Activated CD4-positive, alpha-beta T cell treated with anti-CD3 and anti-CD28 coated beads, Interleukin-2, amount 10 ng/mL, durations not matched to agents 7 days and 5 days (primary cell): ENCODE results near the gene PCDHGB3. TPM values are rescaled to one million over a fixed set of nuclear protein-coding genes. Genes with fewer than 3 reads are reported as not detected.
"Not testable (repeated sequence)": the region's sequence is repeated elsewhere in the genome, so short reads cannot be mapped to it uniquely, and the experiment has no call there.

Source experiments
- CTCF ChIA-PET: fragments of 350-600 bp; sonication (Branson Sonifier 250); formaldehyde crosslinking; loops from one replicate; lab custom pipeline; 2021; ENCODE audit warnings: antibody characterized with exemption; lab: Charles Lee
- POLR2A ChIA-PET: fragments of 350-600 bp; sonication (Branson Sonifier 250); formaldehyde crosslinking; loops from one replicate; lab custom pipeline; 2021; ENCODE audit warnings: antibody characterized with exemption; lab: Charles Lee
- DNase-seq: peaks from one replicate; pipeline ENCODE4 v3.0.0-alpha.2; 2020
- H3K27ac Mint-ChIP-seq: one replicate; pipeline ENCODE4 v1.8.0; 2021; ENCODE audit warnings: mild to moderate bottlenecking, moderate library complexity, mixed read lengths
- H3K27me3 Mint-ChIP-seq: one replicate; pipeline ENCODE4 v1.8.0; 2021; ENCODE audit warnings: mixed read lengths
- H3K36me3 Mint-ChIP-seq: one replicate; pipeline ENCODE4 v1.8.0; 2021; ENCODE audit warnings: low read depth, mixed read lengths
- H3K4me1 Mint-ChIP-seq: one replicate; pipeline ENCODE4 v1.8.0; 2021; ENCODE audit warnings: mixed read lengths
- H3K4me3 Mint-ChIP-seq: one replicate; pipeline ENCODE4 v1.8.0; 2021; ENCODE audit warnings: mild to moderate bottlenecking, moderate library complexity, mixed read lengths
- H3K9me3 Mint-ChIP-seq: one replicate; pipeline ENCODE4 v1.8.0; 2021; ENCODE audit warnings: mixed read lengths
- total RNA-seq, 2 experiments: library from RNA; stranded (reverse); gene quantifications; one replicate each; pipeline ENCODE4 v1.2.3, GENCODE V29; 2021

PCDHGB3 gene
- total RNA-seq, 2 experiments from 2014 or later, result 0.12 TPM; not detected in 1

DNA sequence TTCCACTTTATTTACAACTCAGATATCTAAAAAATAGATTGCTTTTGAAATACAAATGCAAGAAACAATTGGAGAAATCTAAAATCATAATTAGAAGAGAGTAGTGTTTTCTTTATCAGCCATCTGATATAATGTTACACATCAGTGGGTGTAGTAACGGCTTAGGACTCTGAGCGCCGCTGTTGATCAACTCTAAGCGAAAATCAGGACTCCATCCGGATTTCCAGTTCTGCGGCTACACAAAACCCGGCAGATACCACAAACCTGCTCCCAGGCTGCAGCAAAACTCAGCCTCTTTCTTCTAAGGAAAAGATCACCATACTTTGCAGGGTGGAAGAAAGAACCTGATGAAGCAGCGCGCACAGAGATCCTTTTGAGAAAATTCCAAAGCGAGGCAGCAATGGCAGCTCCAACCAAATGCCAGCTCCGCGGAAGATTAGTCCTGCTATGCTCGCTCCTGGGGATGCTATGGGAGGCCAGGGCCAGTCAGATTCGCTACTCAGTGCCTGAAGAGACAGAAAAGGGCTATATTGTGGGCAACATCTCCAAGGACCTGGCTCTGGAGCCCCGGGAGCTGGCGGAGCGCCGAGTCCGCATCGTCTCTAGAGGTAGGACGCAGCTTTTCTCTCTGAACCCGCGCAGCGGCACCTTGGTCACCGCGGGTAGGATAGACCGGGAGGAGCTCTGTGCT is 32.7 kb downstream of the PCDHGB3 start, which contains the start of gene PCDHGA9:
Gene PCDHGA9, plus strand, starts transcription at position 226 of the 691 bp plus-strand sequence. Its CDS starts 175 bp downstream, at position 401.
- Mint-ChIP-seq H3K27ac (no peak within 1 kb of the TSS), H3K9me3 (peaks cover 26% of the 10 kb centered on the region), H3K27me3 (peaks cover 48% of the 10 kb centered on the region), H3K4me3 (no peak within 1 kb of the TSS), H3K4me1 (no peaks in the 10 kb centered on the region), H3K36me3 (peaks cover 7% of the 10 kb centered on the region)
- DNase-seq, result no peak
- CTCF ChIA-PET, result interaction anchor here (0.8 to 1.6 kb wide), 4 partner anchors 11 to 121 kb away, joined by 3 to 5 read pairs (median 3); partner anchors contain the start of genes PCDHGA10 and PCDHGA11
- POLR2A ChIA-PET, result no interaction called here

DNA sequence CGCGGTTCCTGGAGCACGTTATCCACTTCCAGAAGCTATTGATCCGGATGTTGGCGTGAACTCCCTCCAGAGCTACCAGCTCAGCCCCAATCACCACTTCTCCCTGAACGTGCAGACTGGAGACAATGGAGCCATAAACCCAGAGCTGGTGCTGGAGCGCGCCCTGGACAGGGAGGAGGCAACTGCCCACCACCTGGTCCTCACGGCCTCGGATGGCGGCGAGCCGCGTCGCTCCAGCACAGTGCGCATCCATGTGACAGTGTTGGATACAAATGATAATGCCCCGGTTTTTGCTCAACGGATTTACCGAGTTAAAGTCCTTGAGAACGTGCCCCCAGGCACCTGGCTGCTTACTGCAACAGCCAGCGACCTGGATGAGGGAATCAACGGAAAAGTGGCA is 33.3 kb downstream of the PCDHGB3 start:
- DNase-seq, result no peak

DNA sequence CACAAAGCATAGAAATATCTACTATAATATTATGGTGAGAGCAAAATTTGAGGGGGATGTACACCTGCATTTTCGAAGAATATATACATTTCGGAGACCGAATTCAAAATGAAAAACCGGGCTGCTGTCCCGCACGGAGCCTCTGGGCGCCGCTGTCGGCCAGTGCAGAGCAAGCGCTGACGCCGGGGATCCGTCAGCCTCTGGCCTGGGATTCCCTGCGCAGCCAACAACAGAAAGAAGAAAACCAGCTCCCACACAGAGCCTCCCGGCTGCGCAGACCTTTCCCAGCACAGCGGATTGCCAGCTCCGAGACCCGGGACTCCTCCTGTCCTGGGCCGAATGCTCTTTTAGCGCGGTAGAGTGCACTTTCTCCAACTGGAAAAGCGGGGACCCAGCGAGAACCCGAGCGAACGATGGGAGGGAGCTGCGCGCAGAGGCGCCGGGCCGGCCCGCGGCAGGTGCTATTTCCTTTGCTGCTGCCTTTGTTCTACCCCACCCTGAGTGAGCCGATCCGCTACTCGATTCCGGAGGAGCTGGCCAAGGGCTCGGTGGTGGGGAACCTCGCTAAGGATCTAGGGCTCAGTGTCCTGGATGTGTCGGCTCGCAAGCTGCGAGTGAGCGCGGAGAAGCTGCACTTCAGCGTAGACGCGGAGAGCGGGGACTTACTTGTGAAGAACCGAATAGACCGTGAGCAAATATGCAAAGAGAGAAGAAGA is 37.9 kb downstream of the PCDHGB3 start, which contains the start of gene PCDHGB6:
Gene PCDHGB6, plus strand, starts transcription at position 232 of the 716 bp plus-strand sequence. Its CDS starts 182 bp downstream, at position 414.
- peaks cover 27% of the 10 kb centered on the region for H3K9me3 Mint-ChIP-seq
- H3K36me3 Mint-ChIP-seq, result peaks cover 11% of the 10 kb centered on the region
- H3K4me1 Mint-ChIP-seq, H3K27ac Mint-ChIP-seq, POLR2A ChIA-PET: not testable (repeated sequence)
- peak; percentile 24 for DNase-seq
- peak within 1 kb of the TSS; percentile 40 for H3K4me3 Mint-ChIP-seq
- H3K27me3 Mint-ChIP-seq, result peaks cover 53% of the 10 kb centered on the region
- CTCF ChIA-PET, result interaction anchor here (0.6 to 3.1 kb wide), 9 partner anchors 11 to 156 kb away, joined by 3 to 11 read pairs (median 4); partner anchors contain the start of genes PCDHGA11, PCDHGA3 and PCDHGB5

More for the DNA sequence above, 33.3 kb downstream of the PCDHGB3 start:
- H3K27me3 Mint-ChIP-seq, result peaks cover 54% of the 10 kb centered on the region
- CTCF ChIA-PET, result interaction anchor here (0.8 to 1.6 kb wide), 4 partner anchors 10 to 120 kb away, joined by 3 to 5 read pairs (median 3); partner anchors contain the start of genes PCDHGA10 and PCDHGA11
- H3K36me3 Mint-ChIP-seq, result peaks cover 7% of the 10 kb centered on the region
- no peak overlapping the region for H3K4me3 Mint-ChIP-seq
- POLR2A ChIA-PET, result no interaction called here
- H3K4me1 Mint-ChIP-seq, result peaks cover 2% of the 10 kb centered on the region
- peaks cover 29% of the 10 kb centered on the region for H3K9me3 Mint-ChIP-seq
- no peak overlapping the region for H3K27ac Mint-ChIP-seq

DNA sequence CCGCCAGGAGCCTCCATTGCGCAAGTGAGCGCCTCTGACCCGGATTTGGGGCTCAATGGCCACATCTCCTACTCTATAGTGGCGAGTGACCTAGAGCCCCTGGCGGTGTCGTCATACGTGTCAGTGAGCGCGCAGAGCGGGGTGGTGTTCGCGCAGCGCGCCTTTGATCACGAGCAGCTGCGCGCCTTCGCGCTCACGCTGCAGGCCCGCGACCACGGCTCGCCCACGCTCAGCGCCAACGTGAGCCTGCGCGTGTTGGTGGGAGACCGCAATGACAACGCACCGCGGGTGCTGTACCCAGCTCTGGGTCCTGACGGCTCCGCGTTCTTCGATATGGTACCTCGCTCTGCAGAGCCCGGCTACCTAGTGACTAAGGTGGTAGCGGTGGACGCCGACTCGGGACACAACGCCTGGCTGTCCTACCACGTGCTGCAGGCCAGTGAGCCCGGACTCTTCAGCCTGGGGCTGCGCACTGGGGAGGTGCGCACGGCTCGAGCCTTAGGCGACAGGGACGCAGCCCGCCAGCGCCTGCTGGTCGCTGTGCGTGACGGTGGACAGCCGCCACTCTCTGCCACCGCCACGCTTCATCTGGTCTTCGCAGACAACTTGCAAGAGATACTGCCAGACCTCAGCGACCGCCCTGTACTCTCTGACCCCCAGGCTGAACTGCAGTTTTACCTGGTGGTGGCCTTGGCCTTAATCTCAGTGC is 39.7 kb downstream of the PCDHGB3 start:
- Mint-ChIP-seq H3K27ac (no peak overlapping the region), H3K4me1 (peaks cover 13% of the 10 kb centered on the region), H3K36me3 (peaks cover 14% of the 10 kb centered on the region), H3K27me3 (peaks cover 58% of the 10 kb centered on the region), H3K9me3 (peaks cover 26% of the 10 kb centered on the region), H3K4me3 (no peak overlapping the region)
- ChIA-PET CTCF (no interaction called here), POLR2A (no interaction called here)
- no peak for DNase-seq

DNA sequence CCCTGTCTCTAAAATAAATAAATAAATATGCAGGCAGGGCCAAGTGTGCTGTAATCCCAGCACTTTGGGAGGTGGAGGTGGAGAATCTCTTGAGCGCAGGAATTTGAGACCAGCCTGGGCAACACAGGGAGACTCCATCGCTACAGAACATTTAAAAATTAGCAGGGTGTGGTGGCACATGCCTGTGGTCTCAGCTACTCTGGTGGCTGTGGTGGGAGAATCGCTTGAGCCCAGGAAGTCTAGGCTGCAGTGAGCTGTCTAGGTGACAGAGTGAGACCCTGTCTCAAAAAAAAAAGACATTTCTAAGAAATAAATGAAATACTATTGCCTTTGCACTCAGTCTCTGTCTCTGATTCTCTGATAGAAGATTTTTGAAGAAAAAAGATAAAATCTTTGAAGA is 41.5 kb downstream of the PCDHGB3 start:
- H3K4me3 Mint-ChIP-seq, result no peak overlapping the region
- H3K27ac Mint-ChIP-seq, result no peak overlapping the region
- peaks cover 64% of the 10 kb centered on the region for H3K27me3 Mint-ChIP-seq
- H3K9me3 Mint-ChIP-seq, result peaks cover 24% of the 10 kb centered on the region
- no peak for DNase-seq
- POLR2A ChIA-PET, result no interaction called here
- H3K36me3 Mint-ChIP-seq, result peaks cover 16% of the 10 kb centered on the region
- H3K4me1 Mint-ChIP-seq, result peaks cover 15% of the 10 kb centered on the region
- CTCF ChIA-PET, result interaction anchor here (0.6 to 2.3 kb wide), 2 partner anchors 91 to 103 kb away, joined by 3 to 13 read pairs; no protein-coding TSS in a partner anchor

DNA sequence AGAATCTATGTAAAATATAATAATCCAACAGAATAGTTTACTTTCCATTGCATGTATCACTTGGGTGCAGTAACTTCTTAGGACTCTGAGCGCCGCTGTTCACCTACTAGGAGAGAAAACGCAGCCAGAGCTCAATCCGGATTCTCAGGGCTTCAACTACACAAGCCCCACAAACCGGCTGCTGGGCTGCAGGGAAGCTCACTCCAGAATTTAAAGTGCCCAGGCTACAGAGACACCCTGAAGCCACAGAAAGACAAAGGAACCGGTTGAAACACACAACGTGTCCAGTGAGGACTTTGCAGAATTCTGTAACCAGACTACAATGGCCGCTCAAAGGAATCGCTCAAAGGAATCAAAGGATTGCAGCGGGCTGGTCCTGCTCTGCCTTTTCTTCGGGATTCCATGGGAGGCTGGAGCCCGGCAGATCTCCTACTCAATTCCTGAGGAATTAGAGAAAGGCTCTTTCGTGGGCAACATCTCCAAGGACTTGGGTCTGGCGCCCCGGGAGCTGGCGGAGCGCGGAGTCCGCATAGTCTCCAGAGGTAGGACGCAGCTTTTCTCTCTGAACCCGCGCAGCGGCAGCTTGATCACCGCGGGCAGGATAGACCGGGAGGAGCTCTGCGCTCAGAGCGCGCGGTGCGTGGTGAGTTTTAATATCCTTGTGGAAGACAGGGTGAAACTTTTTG is 43.0 kb downstream of the PCDHGB3 start, which contains the start of gene PCDHGA10:
Gene PCDHGA10, plus strand, starts transcription at position 134 of the 686 bp plus-strand sequence. Its CDS starts 189 bp downstream, at position 323.
- Mint-ChIP-seq H3K4me1 (peaks cover 17% of the 10 kb centered on the region), H3K27me3 (peaks cover 64% of the 10 kb centered on the region), H3K36me3 (peaks cover 18% of the 10 kb centered on the region), H3K27ac (peak within 1 kb of the TSS; percentile 50), H3K4me3 (peak within 1 kb of the TSS; percentile 71), H3K9me3 (peaks cover 26% of the 10 kb centered on the region)
- DNase-seq, result peak; percentile 47
- ChIA-PET POLR2A (interaction anchor here (0.6 kb wide), 1 partner anchor 15 kb away, joined by 3 read pairs; the partner anchor contains the start of gene PCDHGB5), CTCF (interaction anchor here (0.9 to 2.7 kb wide), 14 partner anchors 8 to 151 kb away, joined by 3 to 19 read pairs (median 9); partner anchors contain the start of genes PCDHGA11, PCDHGA12, PCDHGA5 and PCDHGA9)

DNA sequence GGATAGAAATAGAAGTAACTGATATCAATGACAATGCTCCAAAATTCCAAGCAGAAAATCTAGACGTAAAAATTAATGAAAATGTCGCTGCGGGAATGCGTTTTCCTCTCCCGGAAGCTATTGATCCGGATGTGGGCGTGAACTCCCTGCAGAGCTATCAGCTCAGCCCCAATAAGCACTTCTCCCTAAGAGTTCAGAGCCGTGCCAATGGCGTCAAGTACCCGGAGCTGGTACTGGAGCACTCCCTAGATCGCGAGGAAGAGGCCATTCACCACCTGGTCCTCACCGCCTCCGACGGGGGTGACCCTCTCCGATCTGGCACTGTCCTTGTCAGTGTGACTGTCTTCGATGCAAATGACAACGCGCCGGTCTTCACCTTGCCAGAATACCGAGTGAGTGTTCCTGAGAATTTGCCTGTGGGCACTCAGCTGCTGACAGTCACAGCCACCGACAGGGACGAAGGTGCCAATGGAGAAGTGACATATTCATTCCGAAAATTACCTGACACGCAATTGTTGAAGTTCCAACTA is 43.6 kb downstream of the PCDHGB3 start:
- H3K27ac Mint-ChIP-seq, result peak overlapping the region; percentile 38
- DNase-seq, result no peak
- POLR2A ChIA-PET, result no interaction called here
- H3K36me3 Mint-ChIP-seq, result peaks cover 23% of the 10 kb centered on the region
- peaks cover 64% of the 10 kb centered on the region for H3K27me3 Mint-ChIP-seq
- peaks cover 18% of the 10 kb centered on the region for H3K4me1 Mint-ChIP-seq
- H3K9me3 Mint-ChIP-seq, result peaks cover 28% of the 10 kb centered on the region
- peak overlapping the region; percentile 71 for H3K4me3 Mint-ChIP-seq
- CTCF ChIA-PET, result interaction anchor here (0.9 to 2.7 kb wide), 13 partner anchors 8 to 150 kb away, joined by 3 to 19 read pairs (median 10); partner anchors contain the start of genes PCDHGA11, PCDHGA12, PCDHGA9 and PCDHGB3

DNA sequence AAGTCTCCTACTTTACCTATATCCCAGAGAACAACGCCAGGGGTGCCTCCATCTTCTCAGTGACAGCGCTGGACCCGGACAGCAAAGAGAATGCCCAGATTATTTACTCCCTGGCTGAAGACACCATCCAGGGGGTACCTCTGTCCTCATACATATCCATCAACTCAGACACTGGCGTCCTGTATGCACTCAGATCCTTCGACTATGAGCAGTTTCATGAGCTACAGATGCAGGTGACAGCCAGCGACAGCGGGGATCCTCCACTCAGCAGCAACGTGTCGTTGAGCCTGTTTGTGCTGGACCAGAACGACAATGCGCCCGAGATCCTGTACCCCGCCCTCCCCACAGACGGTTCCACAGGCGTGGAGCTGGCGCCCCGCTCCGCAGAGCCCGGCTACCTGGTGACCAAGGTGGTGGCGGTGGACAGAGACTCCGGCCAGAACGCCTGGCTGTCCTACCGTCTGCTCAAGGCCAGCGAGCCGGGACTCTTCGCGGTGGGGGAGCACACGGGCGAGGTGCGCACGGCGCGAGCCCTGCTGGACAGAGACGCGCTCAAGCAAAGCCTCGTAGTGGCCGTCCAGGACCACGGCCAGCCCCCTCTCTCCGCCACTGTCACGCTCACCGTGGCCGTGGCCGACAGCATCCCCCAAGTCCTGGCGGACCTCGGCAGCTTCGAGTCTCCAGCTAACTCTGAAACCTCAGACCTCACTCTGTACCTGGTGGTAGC is 44.7 kb downstream of the PCDHGB3 start:
- peaks cover 21% of the 10 kb centered on the region for H3K4me1 Mint-ChIP-seq
- CTCF ChIA-PET, result interaction anchor here (2.2 to 2.7 kb wide), 5 partner anchors 16 to 149 kb away, joined by 8 to 19 read pairs (median 11); partner anchors contain the start of genes PCDHGA12, PCDHGB3 and PCDHGB5
- peaks cover 19% of the 10 kb centered on the region for H3K36me3 Mint-ChIP-seq
- H3K27me3 Mint-ChIP-seq, result peaks cover 60% of the 10 kb centered on the region
- H3K4me3 Mint-ChIP-seq, DNase-seq, POLR2A ChIA-PET, H3K27ac Mint-ChIP-seq: not testable (repeated sequence)
- peaks cover 24% of the 10 kb centered on the region for H3K9me3 Mint-ChIP-seq

DNA sequence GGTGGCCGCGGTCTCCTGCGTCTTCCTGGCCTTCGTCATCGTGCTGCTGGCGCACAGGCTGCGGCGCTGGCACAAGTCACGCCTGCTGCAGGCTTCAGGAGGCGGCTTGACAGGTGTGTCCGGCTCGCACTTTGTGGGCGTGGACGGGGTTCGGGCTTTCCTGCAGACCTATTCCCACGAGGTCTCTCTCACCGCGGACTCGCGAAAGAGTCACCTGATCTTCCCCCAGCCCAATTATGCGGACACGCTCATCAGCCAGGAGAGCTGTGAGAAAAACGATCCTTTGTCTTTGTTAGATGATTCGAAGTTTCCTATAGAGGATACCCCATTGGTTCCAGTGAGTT is 45.2 kb downstream of the PCDHGB3 start:
- DNase-seq, H3K4me3 Mint-ChIP-seq, H3K27ac Mint-ChIP-seq, POLR2A ChIA-PET: not testable (repeated sequence)
- H3K4me1 Mint-ChIP-seq, result peaks cover 21% of the 10 kb centered on the region
- H3K27me3 Mint-ChIP-seq, result peaks cover 61% of the 10 kb centered on the region
- peaks cover 18% of the 10 kb centered on the region for H3K36me3 Mint-ChIP-seq
- CTCF ChIA-PET, result interaction anchor here (2.7 kb wide), 1 partner anchor 149 kb away, joined by 14 read pairs; no protein-coding TSS in a partner anchor
- peaks cover 26% of the 10 kb centered on the region for H3K9me3 Mint-ChIP-seq

DNA sequence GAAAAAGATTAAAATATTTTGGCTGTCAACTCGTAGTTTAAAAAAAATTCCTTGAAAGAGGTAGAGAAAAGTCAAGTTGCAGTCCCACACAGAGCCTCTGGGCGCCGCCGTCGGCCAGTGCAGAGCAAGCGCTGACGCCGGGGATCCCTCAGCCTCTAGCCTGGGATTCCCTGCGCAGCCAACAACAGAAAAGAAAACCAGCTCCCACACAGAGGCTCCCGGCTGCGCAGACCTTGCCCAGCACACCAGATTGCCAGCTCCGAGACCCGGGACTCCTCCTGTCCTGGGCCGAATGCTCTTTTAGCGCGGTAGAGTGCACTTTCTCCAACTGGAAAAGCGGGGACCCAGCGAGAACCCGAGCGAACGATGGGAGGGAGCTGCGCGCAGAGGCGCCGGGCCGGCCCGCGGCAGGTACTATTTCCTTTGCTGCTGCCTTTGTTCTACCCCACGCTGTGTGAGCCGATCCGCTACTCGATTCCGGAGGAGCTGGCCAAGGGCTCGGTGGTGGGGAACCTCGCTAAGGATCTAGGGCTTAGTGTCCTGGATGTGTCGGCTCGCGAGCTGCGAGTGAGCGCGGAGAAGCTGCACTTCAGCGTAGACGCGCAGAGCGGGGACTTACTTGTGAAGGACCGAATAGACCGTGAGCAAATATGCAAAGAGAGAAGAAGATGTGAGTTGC is 47.6 kb downstream of the PCDHGB3 start, which contains the start of gene PCDHGB7:
Gene PCDHGB7, plus strand, starts transcription at position 184 of the 679 bp plus-strand sequence. Its CDS starts 183 bp downstream, at position 367.
- DNase-seq, POLR2A ChIA-PET: not testable (repeated sequence)
- Mint-ChIP-seq H3K36me3 (peaks cover 16% of the 10 kb centered on the region), H3K4me1 (peaks cover 21% of the 10 kb centered on the region), H3K9me3 (peaks cover 31% of the 10 kb centered on the region), H3K27ac (peak within 1 kb of the TSS; percentile 50), H3K4me3 (peak within 1 kb of the TSS; percentile 41), H3K27me3 (peaks cover 72% of the 10 kb centered on the region)
- CTCF ChIA-PET, result interaction anchor here (0.6 to 3.8 kb wide), 10 partner anchors 13 to 208 kb away, joined by 3 to 18 read pairs (median 5); partner anchors contain the start of genes PCDHGA12, PCDHGA4, PCDHGB3 and PCDHGB5
